Breast epithelium (tissue), 3 donors: Measurements from ENCODE around the gene TNNT2.

Source experiments
- POLR2A ChIP-seq: fragments of 450-650 bp; IDR thresholded peaks from one replicate; pipeline ENCODE4 v1.6.1; 2016; ENCODE audit warnings: antibody characterized with exemption, mild to moderate bottlenecking, moderate library complexity
- POLR2AphosphoS5 ChIP-seq, 3 donors: sonication (generic); formaldehyde crosslinking; IDR thresholded peaks; one replicate each; pipeline ENCODE4 v1.6.1; 2017; ENCODE audit warnings: antibody characterized with exemption in 3 of 3

- TF ChIP-seq POLR2A (no peak), POLR2AphosphoS5 (IDR thresholded peaks at IDR 0.05) (no peak)
Observed at GRCh38 chr1:201376107-201376463, 1.4 kb downstream of the TNNT2 start.
